Measurements from ENCODE around the gene RGPD8. TPM values are rescaled to one million over a fixed set of nuclear protein-coding genes. Genes with fewer than 3 reads are reported as not detected.

Gene RGPD8
- total RNA-seq, 4 donors from 2014 or later, result 3.8 to 11.2 (median 8.1) TPM

- intact Hi-C loops (cut with DNase I; ENCODE audit: low total_unique reads), result loop anchor here (1.0 to 5.0 kb wide), 3 partner anchors 61 to 204 kb away; partner anchors contain the start of genes CHCHD5, POLR1B and ZC3H6
- in situ Hi-C loops (cut with MboI; ENCODE audit: low sequenced_read_pairs in 4 of 4), result loop anchor here in 3 of 4 donors (5.0 to 25.0 kb wide), 3 partner anchors 101 to 219 kb away; partner anchors contain the start of genes CHCHD5 (in 3 of the 3) and ZC3H8 (in 1 of the 3)
These were observed 47.6 kb upstream of the RGPD8 start for GRCh38 chr2:112481050-112481527.

GRCh38 chr2:112480530-112481049 lies 47.1 kb upstream of the RGPD8 start:
- Histone ChIP-seq H3K36me3 (no peaks in the 10 kb centered on the region), H3K4me3 (peak overlapping the region; percentile 70 to 99 (median 90)), H3K9me3 (no peaks in the 10 kb centered on the region), H3K4me1 (peaks cover 16 to 18% of the 10 kb centered on the region in 2 donors), H3K27ac (peak overlapping the region in 3 of 4 donors; percentile 89 to 94 (median 91)), H3K27me3 (no peaks in the 10 kb centered on the region)
- intact Hi-C loops (cut with DNase I; ENCODE audit: low total_unique reads) (loop anchor here (1.0 to 5.0 kb wide), 3 partner anchors 62 to 203 kb away; partner anchors contain the start of genes CHCHD5, POLR1B and ZC3H6), in situ Hi-C loops (cut with MboI; ENCODE audit: low sequenced_read_pairs in 4 of 4) (loop anchor here in 3 of 4 donors (5.0 to 25.0 kb wide), 3 partner anchors 102 to 218 kb away; partner anchors contain the start of genes CHCHD5 (in 3 of the 3) and ZC3H8 (in 1 of the 3))
- no peak for TF ChIP-seq CTCF (IDR thresholded peaks at IDR 0.05 in 4 of 5, conservative IDR thresholded peaks at IDR 0.05 in 1 of 5)
- no peak for TF ChIP-seq POLR2A (IDR thresholded peaks at IDR 0.05)
- DNase-seq (no peak), ATAC-seq (no peak)

More at GRCh38 chr2:112481050-112481527, 47.6 kb upstream of the RGPD8 start:
- TF ChIP-seq POLR2A (IDR thresholded peaks at IDR 0.05) (no peak), CTCF (IDR thresholded peaks at IDR 0.05 in 4 of 5, conservative IDR thresholded peaks at IDR 0.05 in 1 of 5) (peak; percentile 58 to 89 (median 74))
- H3K36me3 ChIP-seq, result no peaks in the 10 kb centered on the region
- ATAC-seq, result peak; percentile 80 to 81
- H3K27me3 ChIP-seq, result no peaks in the 10 kb centered on the region
- peaks cover 16 to 18% of the 10 kb centered on the region in 2 donors for H3K4me1 ChIP-seq
- H3K27ac ChIP-seq, result peak overlapping the region; percentile 89 to 94 (median 91)
- peak overlapping the region; percentile 70 to 99 (median 90) for H3K4me3 ChIP-seq
- no peaks in the 10 kb centered on the region for H3K9me3 ChIP-seq
- peak; percentile 75 for DNase-seq

- TF ChIP-seq POLR2A (IDR thresholded peaks at IDR 0.05), result no peak
- TF ChIP-seq CTCF (IDR thresholded peaks at IDR 0.05 in 4 of 5, conservative IDR thresholded peaks at IDR 0.05 in 1 of 5), result no peak
- Histone ChIP-seq H3K4me3 (no peak overlapping the region), H3K36me3 (no peaks in the 10 kb centered on the region), H3K27ac (no peak overlapping the region), H3K9me3 (no peaks in the 10 kb centered on the region), H3K27me3 (no peaks in the 10 kb centered on the region), H3K4me1 (peaks cover 0 to 5% of the 10 kb centered on the region in 2 donors)
- DNase-seq (no peak), ATAC-seq (no peak)
- intact Hi-C loops (cut with DNase I; ENCODE audit: low total_unique reads), result no loop called here
- in situ Hi-C loops (cut with MboI; ENCODE audit: low sequenced_read_pairs in 4 of 4), result loop anchor here in 1 of 4 donors (25.0 kb wide), 1 partner anchor 214 kb away; the partner anchor contains the start of gene ZC3H8
These were observed 43.0 kb upstream of the RGPD8 start for GRCh38 chr2:112476434-112476833.

- Histone ChIP-seq H3K4me3 (no peak overlapping the region), H3K4me1 (no peaks in the 10 kb centered on the region), H3K36me3 (no peaks in the 10 kb centered on the region), H3K27ac (no peak overlapping the region), H3K9me3 (no peaks in the 10 kb centered on the region), H3K27me3 (no peaks in the 10 kb centered on the region)
- in situ Hi-C loops (cut with MboI; ENCODE audit: low sequenced_read_pairs in 4 of 4) (loop anchor here in 1 of 4 donors (25.0 kb wide), 1 partner anchor 213 kb away; the partner anchor contains the start of gene ZC3H8), intact Hi-C loops (cut with DNase I; ENCODE audit: low total_unique reads) (no loop called here)
- TF ChIP-seq POLR2A (IDR thresholded peaks at IDR 0.05) (no peak), CTCF (IDR thresholded peaks at IDR 0.05 in 4 of 5, conservative IDR thresholded peaks at IDR 0.05 in 1 of 5) (no peak)
- DNase-seq (no peak), ATAC-seq (no peak)
These were observed 41.5 kb upstream of the RGPD8 start for GRCh38 chr2:112474844-112475486.
